Measurements from ENCODE around the gene NAP1L4.

The NAP1L4 gene

DNA sequence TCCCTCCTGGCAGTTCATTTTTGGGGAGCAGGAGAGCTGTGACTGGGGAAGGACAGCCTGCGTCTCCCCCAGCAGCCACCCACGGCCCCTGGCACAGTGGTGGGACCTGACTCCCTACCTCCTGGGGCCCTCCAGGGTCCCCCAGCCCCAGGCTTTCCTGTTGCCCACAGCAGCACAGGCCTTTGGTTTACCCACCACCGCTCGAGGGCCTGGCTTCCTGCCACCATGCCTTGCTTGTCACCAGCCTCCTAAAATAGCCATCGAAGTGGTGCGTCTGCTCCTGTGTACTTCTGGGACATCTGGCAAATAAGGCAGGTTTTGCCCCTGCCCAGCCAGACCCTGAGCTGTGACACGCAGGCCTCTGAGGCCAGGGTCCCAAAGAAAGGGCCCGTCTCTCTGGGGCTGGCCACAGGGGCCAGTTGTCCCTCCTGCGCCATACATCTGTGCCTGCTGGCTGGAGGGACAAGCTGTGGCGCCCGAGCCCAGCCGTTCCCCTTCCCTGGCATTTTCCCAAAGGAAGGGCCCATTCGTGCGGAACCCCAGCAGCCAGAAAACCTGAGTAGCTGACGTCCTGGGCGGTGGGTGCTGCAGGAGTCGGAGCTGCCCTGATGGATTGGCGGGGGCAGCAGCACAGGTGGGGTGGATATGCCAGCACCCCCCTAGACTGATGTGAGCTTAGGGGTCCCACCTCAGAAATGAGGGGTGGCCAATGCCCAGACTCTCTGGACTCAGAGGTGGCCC, 77.5 kb downstream of the NAP1L4 start:
- no peak overlapping the region for H3K4me3 ChIP-seq (replicated peaks; ENCODE audit: low read depth, low read length)
- no peak for DNase-seq (ENCODE audit: extremely low read depth, insufficient read length)
- no peaks in the 10 kb centered on the region for H3K36me3 ChIP-seq (ENCODE audit: control insufficient read depth, insufficient read depth, low read length)
- TF ChIP-seq, protein P1, sequence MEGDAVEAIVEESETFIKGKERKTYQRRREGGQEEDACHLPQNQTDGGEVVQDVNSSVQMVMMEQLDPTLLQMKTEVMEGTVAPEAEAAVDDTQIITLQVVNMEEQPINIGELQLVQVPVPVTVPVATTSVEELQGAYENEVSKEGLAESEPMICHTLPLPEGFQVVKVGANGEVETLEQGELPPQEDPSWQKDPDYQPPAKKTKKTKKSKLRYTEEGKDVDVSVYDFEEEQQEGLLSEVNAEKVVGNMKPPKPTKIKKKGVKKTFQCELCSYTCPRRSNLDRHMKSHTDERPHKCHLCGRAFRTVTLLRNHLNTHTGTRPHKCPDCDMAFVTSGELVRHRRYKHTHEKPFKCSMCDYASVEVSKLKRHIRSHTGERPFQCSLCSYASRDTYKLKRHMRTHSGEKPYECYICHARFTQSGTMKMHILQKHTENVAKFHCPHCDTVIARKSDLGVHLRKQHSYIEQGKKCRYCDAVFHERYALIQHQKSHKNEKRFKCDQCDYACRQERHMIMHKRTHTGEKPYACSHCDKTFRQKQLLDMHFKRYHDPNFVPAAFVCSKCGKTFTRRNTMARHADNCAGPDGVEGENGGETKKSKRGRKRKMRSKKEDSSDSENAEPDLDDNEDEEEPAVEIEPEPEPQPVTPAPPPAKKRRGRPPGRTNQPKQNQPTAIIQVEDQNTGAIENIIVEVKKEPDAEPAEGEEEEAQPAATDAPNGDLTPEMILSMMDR (IDR thresholded peaks at IDR 0.05; ENCODE audit: insufficient read depth, low read length, poor library complexity, severe bottlenecking), result no peak
- no peaks in the 10 kb centered on the region for H3K27me3 ChIP-seq (replicated peaks; ENCODE audit: control insufficient read depth, insufficient read depth, low read length)

DNA sequence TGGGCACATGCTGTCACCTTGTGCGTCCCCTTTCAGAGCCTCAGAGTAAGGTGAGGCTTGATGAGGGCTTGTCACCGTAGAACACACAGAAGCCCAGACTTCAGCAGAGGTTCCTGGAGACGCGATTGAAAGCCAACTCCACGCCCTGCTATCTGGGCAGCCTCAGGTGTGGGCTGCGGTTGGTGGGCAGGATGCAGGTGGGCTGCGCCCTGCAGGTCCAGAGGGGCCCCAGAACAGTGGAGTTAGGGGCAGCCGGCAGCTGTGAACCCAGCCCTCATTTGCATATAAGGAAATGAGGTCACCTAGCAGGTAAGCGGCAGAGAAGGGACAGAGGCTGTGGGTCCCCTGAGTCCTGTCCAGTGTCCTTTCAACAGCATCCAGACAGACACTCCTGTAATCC, 78.4 kb downstream of the NAP1L4 start:
- no peaks in the 10 kb centered on the region for H3K27me3 ChIP-seq (replicated peaks; ENCODE audit: control insufficient read depth, insufficient read depth, low read length)
- TF ChIP-seq, protein P1 (IDR thresholded peaks at IDR 0.05; ENCODE audit: insufficient read depth, low read length, poor library complexity, severe bottlenecking), result no peak

DNA sequence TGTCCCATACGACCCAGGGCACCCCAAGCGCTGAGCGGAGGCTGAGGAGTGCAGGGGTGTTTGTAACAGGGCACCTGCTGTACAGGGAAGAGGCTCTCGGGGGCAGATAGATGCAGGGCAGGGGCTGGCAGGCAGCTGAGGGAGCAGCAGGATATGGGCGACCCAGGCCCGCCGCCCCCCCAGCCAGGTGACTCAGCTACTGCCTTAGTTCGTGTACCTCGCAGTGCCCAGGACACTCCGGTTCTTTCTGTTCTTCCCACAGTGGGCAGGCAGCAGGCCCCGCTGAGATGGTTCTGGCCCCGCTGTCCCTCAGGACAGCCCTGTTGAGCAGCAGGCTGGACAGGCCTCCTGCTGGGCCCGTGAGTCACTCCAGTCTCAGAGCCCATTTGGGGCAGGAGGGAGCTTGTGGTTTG, 79.1 kb downstream of the NAP1L4 start:
- H3K4me3 ChIP-seq (replicated peaks; ENCODE audit: low read depth, low read length), result no peak overlapping the region
- TF ChIP-seq, protein P1 (IDR thresholded peaks at IDR 0.05; ENCODE audit: insufficient read depth, low read length, poor library complexity, severe bottlenecking), result no peak
- no peaks in the 10 kb centered on the region for H3K36me3 ChIP-seq (ENCODE audit: control insufficient read depth, insufficient read depth, low read length)
- H3K27me3 ChIP-seq (replicated peaks; ENCODE audit: control insufficient read depth, insufficient read depth, low read length), result no peaks in the 10 kb centered on the region
- no peak for DNase-seq (ENCODE audit: extremely low read depth, insufficient read length)

More for the DNA sequence above, 78.4 kb downstream of the NAP1L4 start:
- Histone ChIP-seq H3K4me3 (replicated peaks; ENCODE audit: low read depth, low read length) (no peak overlapping the region), H3K36me3 (ENCODE audit: control insufficient read depth, insufficient read depth, low read length) (no peaks in the 10 kb centered on the region)
- DNase-seq (ENCODE audit: extremely low read depth, insufficient read length), result no peak

DNA sequence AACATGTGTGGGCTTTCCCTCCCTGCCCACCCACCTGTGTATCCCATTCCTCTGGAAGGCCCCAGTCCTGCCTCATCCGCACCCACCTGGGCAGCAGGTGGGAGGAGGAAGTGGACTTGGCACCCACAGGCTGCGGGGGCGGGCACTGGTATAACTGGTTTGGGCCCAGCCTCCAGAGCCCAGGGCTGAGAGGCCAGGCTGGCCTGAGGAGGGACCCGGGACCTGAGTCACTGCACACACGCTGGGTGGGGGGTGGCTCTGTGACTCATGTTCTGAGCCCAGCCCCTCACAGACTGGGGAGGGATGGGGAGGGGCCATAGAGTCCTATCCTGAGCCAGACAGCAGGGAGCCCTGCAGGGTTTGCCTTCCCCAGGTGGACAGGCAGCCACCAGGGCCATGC, 79.6 kb downstream of the NAP1L4 start:
- H3K4me3 ChIP-seq (replicated peaks; ENCODE audit: low read depth, low read length), result no peak overlapping the region
- H3K27me3 ChIP-seq (replicated peaks; ENCODE audit: control insufficient read depth, insufficient read depth, low read length), result no peaks in the 10 kb centered on the region
- no peaks in the 10 kb centered on the region for H3K36me3 ChIP-seq (ENCODE audit: control insufficient read depth, insufficient read depth, low read length)
- TF ChIP-seq, protein P1 (IDR thresholded peaks at IDR 0.05; ENCODE audit: insufficient read depth, low read length, poor library complexity, severe bottlenecking), result no peak
- DNase-seq (ENCODE audit: extremely low read depth, insufficient read length), result no peak

DNA sequence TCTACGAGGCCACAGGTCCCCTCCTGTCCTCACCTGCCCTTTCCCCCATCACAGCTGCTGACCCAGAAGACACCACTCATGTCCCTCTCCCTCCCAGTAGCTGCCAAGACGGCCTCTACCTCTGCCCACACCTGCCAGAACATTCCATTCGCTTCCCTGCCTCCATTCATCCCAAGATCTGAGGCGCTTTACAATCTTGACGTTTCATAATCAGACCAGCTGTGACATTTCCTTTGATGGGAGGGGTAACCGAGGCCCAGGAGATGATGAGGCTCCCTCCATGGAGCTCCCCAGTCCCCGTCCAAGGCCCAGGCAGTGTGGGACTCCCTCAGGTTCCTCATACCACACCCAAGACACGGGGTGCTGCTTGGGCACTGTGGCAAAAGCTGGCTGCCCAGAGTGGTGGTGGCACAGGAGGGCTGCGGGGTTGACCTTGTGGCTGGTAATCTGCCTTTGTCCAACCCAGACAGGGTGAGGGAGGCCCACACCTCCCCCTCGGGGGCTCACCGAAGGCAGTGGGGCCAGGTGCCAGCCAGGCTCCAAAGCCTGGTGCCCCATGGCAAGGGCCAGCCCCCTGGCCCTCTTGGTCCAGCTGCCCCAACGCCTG, 80.2 kb downstream of the NAP1L4 start:
- H3K4me3 ChIP-seq (replicated peaks; ENCODE audit: low read depth, low read length), result no peak overlapping the region

More for the DNA sequence above, 80.2 kb downstream of the NAP1L4 start:
- no peaks in the 10 kb centered on the region for H3K36me3 ChIP-seq (ENCODE audit: control insufficient read depth, insufficient read depth, low read length)
- no peak for DNase-seq (ENCODE audit: extremely low read depth, insufficient read length)
- TF ChIP-seq, protein P1 (IDR thresholded peaks at IDR 0.05; ENCODE audit: insufficient read depth, low read length, poor library complexity, severe bottlenecking), result no peak
- H3K27me3 ChIP-seq (replicated peaks; ENCODE audit: control insufficient read depth, insufficient read depth, low read length), result no peaks in the 10 kb centered on the region
